Measurements from ENCODE around the gene WASHC3.

- TF ChIP-seq CTCF (IDR thresholded peaks at IDR 0.05) = no peak
- no peak for TF ChIP-seq POLR2A (IDR thresholded peaks at IDR 0.05)
Observed at GRCh38 chr12:102096855-102097254, 35.1 kb upstream of the WASHC3 start.
